Osteoblast (primary cell): ENCODE data around the gene TRAPPC10. TPM values are rescaled to one million over a fixed set of nuclear protein-coding genes. Genes with fewer than 3 reads are reported as not detected.

ENCODE experiments used
- DNase-seq: peaks from one replicate; pipeline ENCODE4 v3.0.0; 2011; ENCODE audit warnings: low spot score, mixed read lengths; ENCODE audit not compliant: insufficient read length; ENCODE audit errors: missing footprints
- H2AFZ ChIP-seq: 2 replicates; pipeline ENCODE4 v1.6.0; 2011; ENCODE audit warnings: mild to moderate bottlenecking, low read length
- H3K27ac ChIP-seq: 2 replicates; pipeline ENCODE4 v1.5.1; 2011; ENCODE audit warnings: mild to moderate bottlenecking, low read depth, low read length, moderate library complexity
- H3K27me3 ChIP-seq: 2 replicates; pipeline ENCODE4 v1.6.0; 2012; ENCODE audit warnings: mild to moderate bottlenecking, control low read depth, inconsistent platforms, low read length, moderate library complexity; ENCODE audit not compliant: insufficient read depth
- H3K36me3 ChIP-seq: 2 replicates; pipeline ENCODE4 v1.5.1; 2011; ENCODE audit warnings: mild to moderate bottlenecking, low read length, control low read depth, moderate library complexity; ENCODE audit not compliant: insufficient read depth
- H3K4me1 ChIP-seq: 2 replicates; pipeline ENCODE4 v1.5.1; 2011; ENCODE audit warnings: mild to moderate bottlenecking, low read length, control low read depth, moderate library complexity; ENCODE audit not compliant: insufficient read depth
- H3K4me2 ChIP-seq: 2 replicates; pipeline ENCODE4 v1.6.0; 2011; ENCODE audit warnings: mild to moderate bottlenecking, low read length; ENCODE audit not compliant: insufficient read depth
- H3K4me3 ChIP-seq: fragments of 200-600 bp; sonication (generic); 3 replicates; pipeline ENCODE4 v1.5.1; 2012; ENCODE audit warnings: mild to moderate bottlenecking, low read length, inconsistent platforms; ENCODE audit not compliant: insufficient read depth
- H3K79me2 ChIP-seq: 2 replicates; pipeline ENCODE4 v1.6.0; 2012; ENCODE audit warnings: mild to moderate bottlenecking, low read length, control low read depth, inconsistent platforms; ENCODE audit not compliant: insufficient read depth
- H3K9me3 ChIP-seq: 2 replicates; pipeline ENCODE4 v1.5.1; 2011; ENCODE audit warnings: low read depth, low read length, control low read depth
- H4K20me1 ChIP-seq: 2 replicates; pipeline ENCODE4 v1.6.0; 2012; ENCODE audit warnings: mild to moderate bottlenecking, low read length, control low read depth; ENCODE audit not compliant: insufficient read depth
- total RNA-seq: library from RNA; depleted of rRNA; stranded (reverse); fragments of >200 nt; gene quantifications from 2 replicates; pipeline ENCODE4 v1.2.3, GENCODE V29; 2012
- TF ChIP-seq, protein P1 (sequence below): IDR thresholded peaks from 2 replicates; pipeline ENCODE4 v1.5.1; 2011; ENCODE audit warnings: mild to moderate bottlenecking, low read depth, low read length, moderate library complexity; ENCODE audit errors: extremely low read depth

TRAPPC10 gene
- total RNA-seq, 1 donor, result 36.2 TPM

DNA sequence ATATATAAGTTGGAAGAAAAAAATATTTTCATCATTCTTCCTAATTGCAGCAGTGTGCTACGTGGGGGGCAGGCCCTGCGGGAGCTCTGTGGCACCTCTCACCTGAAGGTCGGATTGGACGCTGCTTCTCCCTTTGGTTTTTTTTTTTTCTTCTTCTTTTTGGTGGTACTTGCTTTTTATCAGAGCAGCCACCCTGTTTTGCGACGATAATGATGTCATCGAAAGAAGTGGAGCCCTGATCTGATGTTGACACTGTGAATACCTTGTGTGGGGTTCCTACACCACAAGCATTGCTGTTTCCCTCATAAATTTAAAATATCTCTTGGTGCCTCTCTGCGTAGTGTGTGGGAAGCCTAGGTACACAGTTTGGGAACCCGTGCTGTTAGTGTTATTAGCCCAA lies 5.5 kb downstream of the TRAPPC10 start:
- Histone ChIP-seq H4K20me1 (peaks cover 38% of the 10 kb centered on the region), H3K9me3 (no peaks in the 10 kb centered on the region), H3K4me1 (peaks cover 28% of the 10 kb centered on the region), H3K27me3 (no peaks in the 10 kb centered on the region), H2AFZ (no peak overlapping the region), H3K4me3 (no peak overlapping the region), H3K27ac (no peak overlapping the region), H3K4me2 (no peak overlapping the region), H3K79me2 (peaks cover 94% of the 10 kb centered on the region), H3K36me3 (no peaks in the 10 kb centered on the region)
- no peak for DNase-seq
- TF ChIP-seq, protein P1, sequence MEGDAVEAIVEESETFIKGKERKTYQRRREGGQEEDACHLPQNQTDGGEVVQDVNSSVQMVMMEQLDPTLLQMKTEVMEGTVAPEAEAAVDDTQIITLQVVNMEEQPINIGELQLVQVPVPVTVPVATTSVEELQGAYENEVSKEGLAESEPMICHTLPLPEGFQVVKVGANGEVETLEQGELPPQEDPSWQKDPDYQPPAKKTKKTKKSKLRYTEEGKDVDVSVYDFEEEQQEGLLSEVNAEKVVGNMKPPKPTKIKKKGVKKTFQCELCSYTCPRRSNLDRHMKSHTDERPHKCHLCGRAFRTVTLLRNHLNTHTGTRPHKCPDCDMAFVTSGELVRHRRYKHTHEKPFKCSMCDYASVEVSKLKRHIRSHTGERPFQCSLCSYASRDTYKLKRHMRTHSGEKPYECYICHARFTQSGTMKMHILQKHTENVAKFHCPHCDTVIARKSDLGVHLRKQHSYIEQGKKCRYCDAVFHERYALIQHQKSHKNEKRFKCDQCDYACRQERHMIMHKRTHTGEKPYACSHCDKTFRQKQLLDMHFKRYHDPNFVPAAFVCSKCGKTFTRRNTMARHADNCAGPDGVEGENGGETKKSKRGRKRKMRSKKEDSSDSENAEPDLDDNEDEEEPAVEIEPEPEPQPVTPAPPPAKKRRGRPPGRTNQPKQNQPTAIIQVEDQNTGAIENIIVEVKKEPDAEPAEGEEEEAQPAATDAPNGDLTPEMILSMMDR, result no peak

DNA sequence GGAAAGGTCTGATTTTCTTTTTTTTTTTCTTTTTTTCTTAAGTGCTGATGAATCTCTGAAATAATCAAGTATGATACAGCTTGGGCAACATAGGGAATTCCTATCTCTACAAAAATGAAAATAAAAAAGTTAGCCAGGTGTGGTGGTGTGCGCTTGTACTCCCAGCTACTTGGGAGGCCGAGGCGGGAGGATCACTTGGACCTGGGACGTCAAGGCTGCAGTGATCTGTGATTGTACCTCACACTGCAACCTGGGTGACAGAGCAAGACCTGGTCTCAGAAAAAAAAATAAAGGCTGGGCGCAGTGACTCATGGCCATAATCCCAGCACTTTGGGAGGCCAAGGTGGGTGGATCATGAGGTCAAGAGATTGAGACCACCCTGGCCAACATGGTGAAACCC lies 6.0 kb downstream of the TRAPPC10 start:
- Histone ChIP-seq H3K4me3 (no peak overlapping the region), H3K4me2 (no peak overlapping the region), H3K9me3 (no peaks in the 10 kb centered on the region), H3K27me3 (no peaks in the 10 kb centered on the region), H3K79me2 (peaks cover 93% of the 10 kb centered on the region), H4K20me1 (peaks cover 35% of the 10 kb centered on the region), H3K27ac (no peak overlapping the region), H3K4me1 (peaks cover 27% of the 10 kb centered on the region), H2AFZ (no peak overlapping the region), H3K36me3 (no peaks in the 10 kb centered on the region)
- TF ChIP-seq, protein P1, result no peak
- no peak for DNase-seq

DNA sequence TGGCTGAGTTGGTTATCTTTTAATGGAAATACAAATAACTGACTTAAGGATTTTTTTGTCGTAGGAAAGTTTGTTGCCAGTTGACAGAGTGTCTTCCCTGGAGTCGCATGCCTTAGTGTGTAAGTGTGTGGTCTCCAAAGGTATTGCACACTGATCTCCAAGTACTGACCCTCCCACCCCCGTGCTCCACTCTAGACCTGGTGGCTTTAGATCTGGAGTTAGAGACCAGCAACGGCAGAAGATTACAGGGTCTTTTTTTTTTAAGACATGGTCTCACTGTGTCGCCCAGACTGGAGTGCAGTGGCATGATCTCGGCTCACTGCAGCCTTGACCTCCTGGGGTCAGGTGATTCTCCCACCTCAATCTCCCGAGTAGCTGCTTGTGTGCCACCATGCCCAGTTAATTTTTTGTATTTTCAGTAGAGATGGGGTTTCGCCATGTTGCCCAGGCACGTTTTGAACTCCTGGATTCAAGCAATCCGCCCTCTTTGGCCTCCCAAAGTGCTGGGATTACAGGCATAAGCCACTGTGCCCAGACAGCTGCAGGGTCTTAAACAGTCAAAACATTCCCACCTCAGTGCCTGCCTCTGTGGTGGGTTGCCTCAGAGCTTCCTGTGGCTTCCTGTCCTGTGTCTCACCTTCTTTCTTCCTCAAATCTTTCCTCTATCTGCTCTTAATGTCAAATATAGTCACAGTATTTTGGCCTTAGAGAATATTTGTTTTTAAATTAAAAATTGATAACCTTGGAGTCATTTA lies 6.9 kb downstream of the TRAPPC10 start:
- Histone ChIP-seq H3K79me2 (peaks cover 93% of the 10 kb centered on the region), H3K4me1 (peaks cover 18% of the 10 kb centered on the region), H3K4me2 (no peak overlapping the region), H3K4me3 (no peak overlapping the region), H3K27me3 (no peaks in the 10 kb centered on the region), H3K36me3 (no peaks in the 10 kb centered on the region), H3K9me3 (no peaks in the 10 kb centered on the region), H4K20me1 (peaks cover 33% of the 10 kb centered on the region), H3K27ac (no peak overlapping the region), H2AFZ (no peak overlapping the region)
- DNase-seq, result no peak
- TF ChIP-seq, protein P1, result no peak

DNA sequence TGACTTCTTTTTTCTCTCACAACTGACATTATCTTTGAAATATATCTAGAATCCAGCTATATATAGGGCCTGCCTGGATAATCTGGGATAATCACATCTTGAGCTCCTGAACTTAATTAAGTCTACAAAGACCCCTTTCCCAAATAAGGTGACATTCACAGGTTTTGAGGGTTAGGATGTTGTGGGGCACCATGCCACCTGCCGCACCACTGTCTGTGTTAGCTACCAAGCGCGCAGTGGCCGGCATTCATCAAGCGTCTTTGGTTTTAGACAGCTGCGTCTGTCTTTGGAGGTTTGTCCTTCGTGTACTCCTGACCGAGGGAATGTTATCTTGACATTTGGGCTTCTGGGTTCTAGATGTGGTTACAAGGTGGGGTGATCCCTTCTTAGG lies 7.5 kb downstream of the TRAPPC10 start:
- Histone ChIP-seq H2AFZ (no peak overlapping the region), H3K79me2 (peaks cover 93% of the 10 kb centered on the region), H3K4me1 (peaks cover 14% of the 10 kb centered on the region), H3K4me3 (no peak overlapping the region), H4K20me1 (peaks cover 33% of the 10 kb centered on the region), H3K27me3 (no peaks in the 10 kb centered on the region), H3K27ac (no peak overlapping the region), H3K9me3 (no peaks in the 10 kb centered on the region), H3K4me2 (no peak overlapping the region), H3K36me3 (no peaks in the 10 kb centered on the region)
- DNase-seq, result no peak
- TF ChIP-seq, protein P1, result no peak
